ENCODE data around the gene NT5C. TPM values are rescaled to one million over a fixed set of nuclear protein-coding genes. Genes with fewer than 3 reads are reported as not detected.
"Not testable (repeated sequence)": the region's sequence is repeated elsewhere in the genome, so short reads cannot be mapped to it uniquely, and the experiment has no call there.

The NT5C gene
- total and polyA plus RNA-seq, 4 donors, result 64.4 to 96.3 (median 78.3) TPM

- peaks cover 0 to 9% (median under 1%) of the 10 kb centered on the region in 5 donors for H3K4me1 ChIP-seq (ENCODE audit: control insufficient read depth in 5 of 5, insufficient read depth in 5 of 5, low read length in 5 of 5)
- no peak overlapping the region for H3K27ac ChIP-seq (ENCODE audit: low read depth in 1 of 2, low read length in 1 of 2)
- no peak for TF ChIP-seq CTCF (IDR thresholded peaks at IDR 0.05; ENCODE audit: control extremely low read depth, extremely low read depth)
- no peak for ATAC-seq (ENCODE audit: insufficient read depth, low FRiP score)
- no peaks in the 10 kb centered on the region for H3K27me3 ChIP-seq (ENCODE audit: control insufficient read depth in 3 of 3, insufficient read depth in 3 of 3, low read length in 2 of 3)
- no peak overlapping the region for H3K4me3 ChIP-seq
- no peak for DNase-seq
- H3K36me3 ChIP-seq (ENCODE audit: control insufficient read depth in 4 of 4, insufficient read depth in 4 of 4, low read length in 4 of 4), result peaks cover 0 to 5% (median under 1%) of the 10 kb centered on the region in 4 donors
- H3K9me3 ChIP-seq (ENCODE audit: control insufficient read depth in 4 of 4, insufficient read depth in 3 of 4, low read length in 3 of 4), result no peaks in the 10 kb centered on the region
- 90 to 94% methylated on average over 5 of the region's 5 CpGs for WGBS, 2 donors
- H3K9ac ChIP-seq (ENCODE audit: insufficient read depth in 1 of 2, low read length in 2 of 2), result no peak overlapping the region
These were observed 3.9 kb upstream of the NT5C start for GRCh38 chr17:75135452-75135851.

- not testable (repeated sequence) for H3K9me3 ChIP-seq (ENCODE audit: control insufficient read depth in 4 of 4, insufficient read depth in 3 of 4, low read length in 3 of 4); H3K9ac ChIP-seq (ENCODE audit: insufficient read depth in 1 of 2, low read length in 2 of 2); DNase-seq; ATAC-seq (ENCODE audit: insufficient read depth, low FRiP score); H3K27ac ChIP-seq (ENCODE audit: low read depth in 1 of 2, low read length in 1 of 2); H3K27me3 ChIP-seq (ENCODE audit: control insufficient read depth in 3 of 3, insufficient read depth in 3 of 3, low read length in 2 of 3); H3K4me3 ChIP-seq
- WGBS, 2 donors, result 87 to 92% methylated on average over 14 of the region's 14 CpGs
- Histone ChIP-seq H3K4me1 (ENCODE audit: control insufficient read depth in 5 of 5, insufficient read depth in 5 of 5, low read length in 5 of 5) (peaks cover 0 to 14% (median 2%) of the 10 kb centered on the region in 5 donors), H3K36me3 (ENCODE audit: control insufficient read depth in 4 of 4, insufficient read depth in 4 of 4, low read length in 4 of 4) (peaks cover 0 to 13% (median 5%) of the 10 kb centered on the region in 4 donors)
These were observed 2.2 kb upstream of the NT5C start for GRCh38 chr17:75133607-75134347.

- H3K36me3 ChIP-seq (ENCODE audit: control insufficient read depth in 4 of 4, insufficient read depth in 4 of 4, low read length in 4 of 4), result peaks cover 0 to 17% (median 5%) of the 10 kb centered on the region in 4 donors
- ATAC-seq (ENCODE audit: insufficient read depth, low FRiP score) (no peak), DNase-seq (no peak)
- no peaks in the 10 kb centered on the region for H3K27me3 ChIP-seq (ENCODE audit: control insufficient read depth in 3 of 3, insufficient read depth in 3 of 3, low read length in 2 of 3)
- no peak overlapping the region for H3K4me3 ChIP-seq
- 94% methylated on average over 3 of the region's 3 CpGs for WGBS, 2 donors
- H3K9me3 ChIP-seq (ENCODE audit: control insufficient read depth in 4 of 4, insufficient read depth in 3 of 4, low read length in 3 of 4), result no peaks in the 10 kb centered on the region
- no peak overlapping the region for H3K27ac ChIP-seq (ENCODE audit: low read depth in 1 of 2, low read length in 1 of 2)
- no peak overlapping the region for H3K9ac ChIP-seq (ENCODE audit: insufficient read depth in 1 of 2, low read length in 2 of 2)
- peaks cover 0 to 14% (median 2%) of the 10 kb centered on the region in 5 donors for H3K4me1 ChIP-seq (ENCODE audit: control insufficient read depth in 5 of 5, insufficient read depth in 5 of 5, low read length in 5 of 5)
- TF ChIP-seq CTCF (IDR thresholded peaks at IDR 0.05; ENCODE audit: control extremely low read depth, extremely low read depth), result no peak
These were observed 1.5 kb upstream of the NT5C start for GRCh38 chr17:75133001-75133400.

- Histone ChIP-seq H3K9ac (ENCODE audit: insufficient read depth in 1 of 2, low read length in 2 of 2) (peak overlapping the region; percentile 16 to 46), H3K27ac (ENCODE audit: low read depth in 1 of 2, low read length in 1 of 2) (peak overlapping the region; percentile 86 to 94), H3K4me3 (peak overlapping the region; percentile 75), H3K36me3 (ENCODE audit: control insufficient read depth in 4 of 4, insufficient read depth in 4 of 4, low read length in 4 of 4) (peaks cover 0 to 17% (median 5%) of the 10 kb centered on the region in 4 donors), H3K4me1 (ENCODE audit: control insufficient read depth in 5 of 5, insufficient read depth in 5 of 5, low read length in 5 of 5) (peaks cover 0 to 14% (median 2%) of the 10 kb centered on the region in 5 donors)
- 84% methylated on average over 40 of the region's 40 CpGs for WGBS, 2 donors
- not testable (repeated sequence) for H3K9me3 ChIP-seq (ENCODE audit: control insufficient read depth in 4 of 4, insufficient read depth in 3 of 4, low read length in 3 of 4); ATAC-seq (ENCODE audit: insufficient read depth, low FRiP score); DNase-seq; H3K27me3 ChIP-seq (ENCODE audit: control insufficient read depth in 3 of 3, insufficient read depth in 3 of 3, low read length in 2 of 3)
These were observed 767 bp upstream of the NT5C start for GRCh38 chr17:75132018-75133000.
